GM21423 (cell line): ENCODE data around the gene TRABD2B.

ENCODE experiments used
- ATAC-seq: cut with Tn5 transposase; IDR thresholded peaks from one replicate; pipeline ENCODE4 v1.9.1; 2021; ENCODE audit warnings: mild to moderate bottlenecking, moderate library complexity; ENCODE audit not compliant: unreplicated experiment

TRABD2B gene

GRCh38 chr1:47886141-47886540, 111.0 kb downstream of the TRABD2B start:
- ATAC-seq = no peak

DNA sequence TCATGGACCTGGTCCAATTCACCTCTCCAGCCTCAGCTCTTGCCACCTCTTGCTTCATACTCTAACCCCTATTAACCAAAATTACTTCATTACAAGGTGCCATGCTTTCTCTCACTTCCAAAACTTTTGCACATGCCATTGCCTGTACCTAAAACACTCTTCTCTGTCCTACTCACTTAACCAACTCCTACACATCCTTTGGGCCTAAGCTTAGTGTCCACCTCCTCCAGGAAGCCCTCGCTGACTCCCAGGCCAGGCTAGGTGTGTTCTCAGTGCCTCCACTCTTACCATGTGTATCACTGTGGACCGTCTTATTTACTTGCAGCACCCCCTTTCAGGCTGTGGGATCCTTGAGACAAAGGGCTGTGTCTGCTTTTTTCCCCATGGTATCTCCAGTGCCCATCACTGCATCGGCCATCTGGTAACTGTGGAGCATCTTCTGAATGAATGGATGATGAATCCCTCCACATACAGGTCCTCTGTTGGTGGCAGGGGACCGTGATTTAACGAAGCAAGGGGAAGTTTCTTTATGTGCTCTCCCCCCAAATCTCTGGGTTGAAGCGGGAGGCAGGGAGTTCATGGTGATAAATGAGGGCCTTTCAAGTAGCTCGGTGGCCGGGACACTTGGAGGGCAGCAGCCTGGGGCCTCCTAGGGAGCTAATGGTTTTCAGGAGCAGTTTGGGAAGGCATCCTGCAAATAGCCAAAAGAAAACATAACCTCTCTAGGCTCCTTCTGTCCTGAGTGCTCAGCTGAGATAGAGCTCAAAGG, 111.9 kb downstream of the TRABD2B start:
- ATAC-seq = no peak

- ATAC-seq = no peak
Observed at GRCh38 chr1:47883963-47884362, 113.2 kb downstream of the TRABD2B start.

DNA sequence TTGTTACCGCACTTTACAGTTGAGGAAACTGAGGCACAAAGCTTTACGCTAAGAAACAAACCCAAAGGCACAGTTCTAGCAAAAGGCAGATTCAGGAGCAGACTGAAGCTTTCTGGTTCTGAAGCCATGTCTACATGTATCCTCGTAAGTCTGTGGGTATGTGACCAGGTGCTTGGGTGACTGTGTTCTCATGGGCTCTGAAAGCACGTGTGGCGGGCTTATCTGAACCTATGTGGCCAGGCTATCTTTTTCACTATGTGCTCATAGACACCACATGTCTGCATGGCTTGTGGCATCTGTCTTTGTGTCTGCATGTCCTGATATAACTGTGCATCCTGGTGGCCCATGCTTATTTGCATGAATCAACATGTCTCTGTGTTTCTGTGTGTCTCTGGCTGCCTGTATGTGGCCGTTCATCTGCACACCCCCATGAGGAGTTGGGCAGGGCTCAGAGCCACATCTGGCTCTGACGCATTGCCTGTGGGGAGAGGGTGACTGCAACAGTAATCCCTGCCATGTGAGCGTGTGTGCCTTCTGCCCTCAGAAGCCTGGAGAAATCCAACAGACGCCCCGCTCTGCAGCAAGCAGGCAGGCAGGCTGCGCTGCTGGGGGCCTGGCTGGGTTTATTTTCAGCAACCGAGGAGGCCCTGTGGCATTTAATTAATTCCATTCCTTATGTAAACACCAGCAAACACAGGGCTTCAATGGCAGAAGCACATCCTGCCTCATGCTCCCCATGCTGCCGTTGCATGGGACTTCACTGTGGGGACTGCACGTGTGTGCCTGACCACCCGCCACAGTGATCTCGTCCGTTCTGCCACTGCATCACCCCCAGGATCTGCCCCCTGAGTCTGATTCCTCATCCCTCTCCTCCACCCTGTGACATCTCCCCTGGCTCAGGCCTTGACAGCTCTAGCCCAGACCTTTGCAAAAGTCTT, 115.4 kb downstream of the TRABD2B start:
- ATAC-seq = no peak

DNA sequence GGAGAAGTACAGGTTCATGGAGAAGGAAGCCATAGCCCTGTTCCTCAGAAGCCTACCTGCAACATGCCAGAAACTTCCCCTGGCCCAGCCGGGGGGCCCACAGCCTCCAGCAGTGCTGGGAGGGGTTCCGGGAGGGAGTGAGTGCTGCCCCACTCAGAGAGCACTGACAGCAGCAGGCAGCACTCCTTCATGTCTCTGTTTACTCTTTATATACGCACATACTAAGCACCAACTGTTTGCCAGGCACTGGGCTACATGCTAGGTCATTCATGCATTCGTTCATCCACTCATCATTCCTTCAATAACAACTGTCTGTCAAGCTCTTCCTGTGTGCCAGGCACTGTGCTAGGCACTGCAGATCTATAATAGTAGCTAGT, 120.6 kb downstream of the TRABD2B start:
- no peak for ATAC-seq

DNA sequence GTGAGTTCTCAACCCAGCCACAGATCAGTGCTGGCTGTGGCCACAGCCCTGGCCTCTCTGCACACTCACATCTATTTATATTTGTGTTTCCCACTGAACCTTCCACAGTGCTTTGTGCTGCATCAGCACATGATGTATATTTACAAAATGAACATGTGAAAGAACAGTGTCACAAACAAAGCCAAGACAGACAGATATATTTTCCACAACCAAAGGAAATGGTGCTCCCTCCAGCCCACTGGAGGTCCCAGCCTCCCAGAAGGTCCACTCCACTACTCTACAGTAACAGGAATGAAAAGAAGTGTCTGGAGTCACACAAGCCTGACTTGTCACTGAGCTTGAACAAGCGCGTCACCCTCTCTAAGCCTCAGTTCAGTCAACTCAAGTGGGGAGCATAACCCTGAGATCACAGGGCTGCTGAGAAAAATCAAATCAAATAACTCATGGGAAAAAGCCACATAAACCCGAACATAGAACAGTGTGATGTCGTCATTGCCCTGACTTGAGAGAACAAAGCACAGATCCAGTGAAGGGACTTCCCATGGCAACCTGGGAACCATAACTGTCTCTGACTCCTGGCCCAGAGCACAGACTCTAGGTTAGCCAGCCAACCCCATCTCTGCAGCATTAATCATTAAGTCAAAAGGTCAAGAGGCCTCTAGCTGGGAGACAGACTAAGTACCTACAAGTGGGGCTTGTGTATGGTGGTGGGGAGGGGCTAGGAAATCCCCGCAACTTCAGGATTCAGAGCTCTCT, 121.2 kb downstream of the TRABD2B start:
- ATAC-seq = no peak

- no peak for ATAC-seq
Observed at GRCh38 chr1:47875036-47875435, 122.1 kb downstream of the TRABD2B start.

GRCh38 chr1:47873337-47873736, 123.8 kb downstream of the TRABD2B start:
- ATAC-seq = no peak

DNA sequence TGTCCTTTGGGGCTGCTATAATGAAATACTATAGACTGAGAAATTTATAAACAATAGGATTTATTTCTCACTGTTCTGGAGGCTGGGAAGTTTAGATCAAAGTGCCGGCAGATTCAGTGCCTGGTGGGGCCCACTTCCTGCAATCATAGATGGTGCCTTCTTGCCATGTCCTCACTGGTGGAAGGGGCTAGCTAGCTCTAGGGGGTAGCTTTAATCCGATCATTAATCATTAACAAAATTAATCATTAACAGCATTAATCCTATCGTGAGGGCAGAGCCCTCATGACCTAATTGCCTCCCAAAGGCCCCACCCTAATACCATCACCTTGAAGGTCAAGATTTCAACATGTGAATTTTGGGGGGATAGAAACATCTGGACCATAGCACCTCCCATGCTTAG, 124.3 kb downstream of the TRABD2B start:
- no peak for ATAC-seq

GRCh38 chr1:47871799-47872353, 125.3 kb downstream of the TRABD2B start:
- no peak for ATAC-seq

GRCh38 chr1:47870946-47871676, 126.1 kb downstream of the TRABD2B start:
- no peak for ATAC-seq

- ATAC-seq = no peak
Observed at GRCh38 chr1:47870480-47870879, 126.7 kb downstream of the TRABD2B start.

- no peak for ATAC-seq
Observed at GRCh38 chr1:47868348-47868676, 128.9 kb downstream of the TRABD2B start.

DNA sequence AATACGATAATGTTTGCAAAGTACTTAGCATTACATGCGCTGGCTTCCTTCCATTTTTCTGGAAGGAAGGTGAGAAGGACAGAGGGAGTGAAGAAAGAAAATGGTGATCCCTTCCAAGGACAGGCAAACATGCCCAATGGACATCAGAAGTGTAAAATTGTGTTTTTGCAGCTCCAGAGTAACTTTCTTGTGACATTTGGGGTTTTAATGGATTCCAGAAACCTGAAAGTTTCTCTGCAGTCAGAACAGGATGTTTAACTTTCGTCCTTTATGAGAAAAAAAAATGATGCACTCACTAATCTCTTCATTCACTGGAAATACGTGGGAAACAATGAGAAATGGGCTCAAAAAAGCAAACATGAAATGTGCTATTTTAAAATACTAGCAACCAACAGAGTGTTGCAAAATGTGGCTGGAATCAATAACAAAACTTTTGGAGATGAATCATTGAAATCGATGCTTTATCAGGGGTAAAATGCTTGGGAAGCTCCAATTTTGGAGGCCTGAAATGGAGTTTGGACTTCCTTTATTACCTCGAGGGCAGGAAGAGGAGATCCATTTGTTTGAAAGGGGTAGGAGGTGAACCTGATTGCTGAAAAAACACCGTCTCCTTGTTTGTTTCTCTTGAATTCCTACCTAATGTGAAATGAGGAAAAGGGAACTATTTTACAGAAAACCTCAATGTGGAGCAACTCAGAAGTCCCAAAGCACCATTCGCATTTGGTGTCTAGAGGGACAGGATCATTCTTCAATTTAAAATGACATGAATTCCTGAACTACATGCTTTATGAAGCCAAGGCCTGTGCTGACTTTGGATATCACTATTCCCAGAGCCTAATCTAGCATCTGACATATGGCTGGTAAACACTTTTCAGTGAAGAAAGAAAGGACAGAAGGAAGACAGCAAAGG, 129.5 kb downstream of the TRABD2B start:
- ATAC-seq = no peak

GRCh38 chr1:47866601-47867437, 130.4 kb downstream of the TRABD2B start:
- ATAC-seq = no peak

GRCh38 chr1:47865881-47866535, 131.2 kb downstream of the TRABD2B start:
- ATAC-seq = no peak

GRCh38 chr1:47859092-47859743, 138.0 kb downstream of the TRABD2B start:
- ATAC-seq = no peak

- ATAC-seq = no peak
Observed at GRCh38 chr1:47856996-47857395, 140.2 kb downstream of the TRABD2B start.
